IMR-90 (cell line): ENCODE data around the gene LIPE. TPM values are rescaled to one million over a fixed set of nuclear protein-coding genes. Genes with fewer than 3 reads are reported as not detected.

ENCODE experiments used
- ATAC-seq: fragments of 200-7000 bp; cut with Tn5 transposase; 2 replicates; pipeline ENCODE4 v1.9.1; 2020; ENCODE audit warnings: low read depth, mild to moderate bottlenecking, moderate library complexity
- BruUV-seq: library from RNA; stranded (reverse); fragments of 400-500 nt; replicated peaks from 2 replicates; lab custom pipeline; 2021; lab: Mats Ljungman, UMichigan
- CTCF ChIA-PET: fragments of 300-600 bp; formaldehyde crosslinking; extraction: SDS; loops from one replicate; lab custom pipeline; 2021; ENCODE audit warnings: antibody characterized with exemption; lab: Yijun Ruan, JAX
- POLR2A ChIA-PET: fragments of 300-600 bp; sonication (Branson Sonifier 250); formaldehyde crosslinking; loops from one replicate; lab custom pipeline; 2022; ENCODE audit warnings: antibody characterized with exemption; ENCODE audit not compliant: unreplicated experiment; lab: Charles Lee
- DNase-seq: peaks from one replicate; pipeline ENCODE4 v3.0.0; 2013
- H2AFZ ChIP-seq: replicated peaks from 2 replicates; pipeline ENCODE3; 2013; ENCODE audit warnings: low read length, mild to moderate bottlenecking; ENCODE audit not compliant: poor library complexity
- H2AK5ac ChIP-seq: 2 replicates; pipeline ENCODE4 v1.6.1; 2013; ENCODE audit warnings: low read depth, low read length, inconsistent platforms
- H2AK9ac ChIP-seq: replicated peaks from 2 replicates; pipeline ENCODE3; 2013; ENCODE audit warnings: mild to moderate bottlenecking, low read depth, low read length, moderate library complexity; ENCODE audit not compliant: poor library complexity
- H2BK120ac ChIP-seq: 2 replicates; pipeline ENCODE4 v1.6.1; 2013; ENCODE audit warnings: low read depth, low read length, inconsistent platforms
- H2BK15ac ChIP-seq: 3 replicates; pipeline ENCODE4 v1.6.1; 2013; ENCODE audit warnings: low read depth, low read length, inconsistent platforms
- H2BK20ac ChIP-seq: 2 replicates; pipeline ENCODE4 v1.6.1; 2013; ENCODE audit warnings: low read depth, mild to moderate bottlenecking, inconsistent platforms, low read length, moderate library complexity
- H2BK5ac ChIP-seq: 2 replicates; pipeline ENCODE4 v1.6.1; 2013; ENCODE audit warnings: mild to moderate bottlenecking, low read depth, low read length, inconsistent platforms; ENCODE audit not compliant: poor library complexity, severe bottlenecking
- H3K14ac ChIP-seq: replicated peaks from 2 replicates; pipeline ENCODE4 v1.6.1; 2013; ENCODE audit warnings: low read depth, low read length, inconsistent platforms
- H3K18ac ChIP-seq: 2 replicates; pipeline ENCODE4 v1.6.1; 2013; ENCODE audit warnings: low read depth, low read length, control low read depth
- H3K23ac ChIP-seq: 2 replicates; pipeline ENCODE4 v1.6.1; 2013; ENCODE audit warnings: low read depth, low read length, inconsistent platforms
- H3K27ac ChIP-seq: 2 replicates; pipeline ENCODE4 v1.5.1; 2013; ENCODE audit warnings: mild to moderate bottlenecking, control low read depth, low read length; ENCODE audit not compliant: insufficient read depth
- H3K27me3 ChIP-seq: 2 replicates; pipeline ENCODE4 v1.6.1; 2013; ENCODE audit warnings: low read length; ENCODE audit not compliant: control insufficient read depth, insufficient read depth
- H3K36me3 ChIP-seq: 2 replicates; pipeline ENCODE4 v1.6.1; 2013; ENCODE audit warnings: low read length, mixed read lengths; ENCODE audit not compliant: control insufficient read depth, insufficient read depth
- H3K4ac ChIP-seq: 2 replicates; pipeline ENCODE4 v1.6.1; 2013; ENCODE audit warnings: low read depth, low read length, inconsistent platforms
- H3K4me1 ChIP-seq: 2 replicates; pipeline ENCODE4 v1.6.1; 2013; ENCODE audit warnings: low read length, mixed read lengths; ENCODE audit not compliant: control insufficient read depth, insufficient read depth
- H3K4me2 ChIP-seq: 2 replicates; pipeline ENCODE4 v1.6.1; 2013; ENCODE audit warnings: low read depth, mild to moderate bottlenecking, control low read depth, low read length, moderate library complexity
- H3K4me3 ChIP-seq: 2 replicates; pipeline ENCODE4 v1.5.1; 2013; ENCODE audit warnings: low read depth, mild to moderate bottlenecking, control low read depth, low read length, moderate library complexity; ENCODE audit not compliant: insufficient read depth
- H3K56ac ChIP-seq: 2 replicates; pipeline ENCODE4 v1.6.1; 2013; ENCODE audit warnings: low read length, inconsistent platforms; ENCODE audit not compliant: insufficient read depth; ENCODE audit errors: extremely low read depth
- H3K79me1 ChIP-seq, 2 experiments: 2 replicates each; pipeline ENCODE4 v1.6.1; 2013; ENCODE audit warnings: low read length in 2 of 2, inconsistent platforms in 1 of 2, low read depth in 1 of 2
- H3K9ac ChIP-seq: 2 replicates; pipeline ENCODE4 v1.6.1; 2013; ENCODE audit warnings: low read depth, low read length, control low read depth
- H3K9me1 ChIP-seq: 2 replicates; pipeline ENCODE4 v1.6.1; 2013; ENCODE audit warnings: low read length, inconsistent platforms; ENCODE audit not compliant: insufficient read depth
- H3K9me3 ChIP-seq: 2 replicates; pipeline ENCODE4 v1.6.1; 2013; ENCODE audit warnings: low read length; ENCODE audit not compliant: control insufficient read depth, insufficient read depth
- H4K20me1 ChIP-seq: 2 replicates; pipeline ENCODE4 v1.6.1; 2013; ENCODE audit warnings: low read length, inconsistent platforms; ENCODE audit not compliant: insufficient read depth
- H4K5ac ChIP-seq: 2 replicates; pipeline ENCODE4 v1.6.1; 2013; ENCODE audit warnings: mild to moderate bottlenecking, low read depth, low read length, control low read depth
- H4K8ac ChIP-seq, 2 experiments: 2 replicates each; pipeline ENCODE4 v1.6.1; 2013; ENCODE audit warnings: low read depth in 2 of 2, low read length in 2 of 2, control low read depth in 1 of 2, inconsistent platforms in 1 of 2
- H4K91ac ChIP-seq: 2 replicates; pipeline ENCODE4 v1.6.1; 2013; ENCODE audit warnings: low read depth, low read length, inconsistent platforms; ENCODE audit not compliant: insufficient read depth
- BHLHE40 ChIP-seq: fragments of 150-350 bp; IDR thresholded peaks from 2 replicates; pipeline ENCODE4 v1.6.1; 2016; ENCODE audit warnings: mild to moderate bottlenecking, low read depth, low read length
- CEBPB ChIP-seq: IDR thresholded peaks from 2 replicates; pipeline ENCODE4 v1.6.1; 2012; ENCODE audit warnings: low read depth, low read length, improper control_type of control experiment
- ELK1 ChIP-seq: fragments of 150-350 bp; IDR thresholded peaks from 2 replicates; pipeline ENCODE4 v1.6.1; 2016; ENCODE audit warnings: low read depth, mild to moderate bottlenecking, low read length, moderate library complexity, borderline replicate concordance
- MAFK ChIP-seq: IDR thresholded peaks from 2 replicates; pipeline ENCODE4 v1.6.1; 2012; ENCODE audit warnings: low read depth, low read length, improper control_type of control experiment
- MAZ ChIP-seq: IDR thresholded peaks from 2 replicates; pipeline ENCODE4 v1.6.1; 2012; ENCODE audit warnings: low read depth, mild to moderate bottlenecking, low read length, improper control_type of control experiment, moderate library complexity, borderline replicate concordance
- MXI1 ChIP-seq: IDR thresholded peaks from 2 replicates; pipeline ENCODE4 v1.6.1; 2012; ENCODE audit warnings: low read depth, mild to moderate bottlenecking, low read length, moderate library complexity, borderline replicate concordance
- NFE2L2 ChIP-seq: fragments of 150-350 bp; IDR thresholded peaks from 2 replicates; pipeline ENCODE4 v1.6.1; 2016; ENCODE audit warnings: low read depth, mild to moderate bottlenecking, low read length
- RAD21 ChIP-seq: IDR thresholded peaks from 2 replicates; pipeline ENCODE4 v1.6.1; 2012; ENCODE audit warnings: low read length, improper control_type of control experiment
- RCOR1 ChIP-seq: IDR thresholded peaks from 2 replicates; pipeline ENCODE4 v1.6.1; 2012; ENCODE audit warnings: mild to moderate bottlenecking, low read length, improper control_type of control experiment; ENCODE audit not compliant: insufficient replicate concordance
- RFX5 ChIP-seq: IDR thresholded peaks from 2 replicates; pipeline ENCODE4 v1.8.0; 2012; ENCODE audit warnings: low read depth, mild to moderate bottlenecking, low read length, moderate library complexity
- SMC3 ChIP-seq: fragments of 150-350 bp; IDR thresholded peaks from 2 replicates; pipeline ENCODE4 v1.6.1; 2016; ENCODE audit warnings: low read depth, mild to moderate bottlenecking, antibody characterized with exemption, low read length, moderate library complexity
- WGBS, 2 experiments: methylation state at CpG; one replicate each; pipeline versions ENCODE4 v1.1.5 to v1.1.7; 2013; ENCODE audit warnings: missing lambda C conversion rate in 2 of 2; ENCODE audit not compliant: insufficient read length in 1 of 2; ENCODE audit errors: extremely low coverage in 2 of 2; 5-methylcytosine and 5-hydroxymethylcytosine counted together
- dilution Hi-C: fragments of 300-500 bp; cut with HindIII; formaldehyde crosslinking; loops from one replicate; pipeline ENCODE4 v1.14.3; 2018; ENCODE audit warnings: low sequenced_read_pairs; ENCODE audit not compliant: unreplicated experiment
- in situ Hi-C: fragments of 300-500 bp; cut with MboI; formaldehyde crosslinking; loops from 3 replicates; pipeline ENCODE4 v1.14.3; 2019; ENCODE audit warnings: low sequenced_read_pairs, inconsistent platforms, mixed read lengths
- intact Hi-C: fragments of 100-400 bp; cut with micrococcal nuclease; formaldehyde crosslinking; loops from 2 replicates; pipeline ENCODE4 v1.10.0; 2022
- polyA plus RNA-seq, 3 experiments: library from polyadenylated mRNA; depleted of rRNA; stranded (reverse); fragments of >200 nt; gene quantifications; 2 replicates each; pipeline ENCODE4 v1.2.3, GENCODE V29; 2012; ENCODE audit warnings: low replicate concordance in 1 of 3
- total RNA-seq: library from RNA; depleted of rRNA; stranded (reverse); fragments of >200 nt; gene quantifications from 2 replicates; pipeline ENCODE4 v1.2.3, GENCODE V29; 2012
- TF ChIP-seq, protein P1 (sequence below): fragments of 150-350 bp; IDR thresholded peaks from 2 replicates; pipeline ENCODE4 v1.6.1; 2017; ENCODE audit warnings: mild to moderate bottlenecking, antibody characterized with exemption, low read length, low read depth

Gene LIPE
- total and polyA plus RNA-seq, 2 of the 4 experiments (the other 2 are of a cell fraction) = 1.1 to 5.4 TPM

DNA sequence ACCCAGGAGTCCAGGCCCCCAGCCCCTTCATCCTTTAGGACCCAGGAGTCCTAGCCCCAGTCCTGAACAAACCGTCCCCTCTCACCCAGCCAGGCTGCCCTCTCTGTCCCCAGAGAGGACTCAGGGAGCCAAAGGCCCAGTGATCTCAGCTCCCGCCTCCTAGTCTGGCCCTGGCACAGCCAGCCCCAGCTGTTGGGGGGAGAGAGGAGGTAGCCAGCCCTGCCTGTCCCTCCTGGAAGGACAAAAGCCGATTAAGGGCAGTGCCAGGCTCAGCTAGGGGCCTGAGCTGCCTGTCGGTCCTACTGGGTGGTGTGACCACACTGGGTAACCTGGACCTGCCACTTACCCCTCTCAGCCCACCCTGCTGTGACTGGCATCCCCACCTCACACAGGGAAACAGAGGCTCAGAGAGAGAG lies 14.5 kb downstream of the LIPE start:
- Histone ChIP-seq H3K4ac (no peak overlapping the region), H4K20me1 (peaks cover 4% of the 10 kb centered on the region), H2BK5ac (no peak overlapping the region), H3K27me3 (no peaks in the 10 kb centered on the region), H3K23ac (no peak overlapping the region), H3K9me3 (no peaks in the 10 kb centered on the region), H3K36me3 (no peaks in the 10 kb centered on the region; the same call in 1 of the 2 replicates), H3K14ac (no peak overlapping the region), H2BK120ac (no peak overlapping the region), H3K56ac (no peak overlapping the region), H3K4me1 (no peaks in the 10 kb centered on the region), H3K9me1 (no peaks in the 10 kb centered on the region), H4K5ac (no peak overlapping the region), H3K79me1 (no peaks in the 10 kb centered on the region; a peak in 1 of 4 replicates), H2BK20ac (no peak overlapping the region), H3K9ac (no peak overlapping the region), H4K8ac (no peak overlapping the region), H3K4me2 (no peak overlapping the region), H3K4me3 (no peak overlapping the region), H2AK5ac (no peak overlapping the region), H4K91ac (no peak overlapping the region), H2BK15ac (no peak overlapping the region), H3K27ac (no peak overlapping the region), H2AK9ac (no peak overlapping the region), H3K18ac (no peak overlapping the region), H2AFZ (no peak overlapping the region)
- TF ChIP-seq RAD21 (no peak), ELK1 (no peak), MAZ (no peak), RCOR1 (no peak), CEBPB (no peak), NFE2L2 (no peak), MXI1 (no peak), BHLHE40 (no peak), SMC3 (no peak), MAFK (no peak), RFX5 (no peak)
- TF ChIP-seq, protein P1, sequence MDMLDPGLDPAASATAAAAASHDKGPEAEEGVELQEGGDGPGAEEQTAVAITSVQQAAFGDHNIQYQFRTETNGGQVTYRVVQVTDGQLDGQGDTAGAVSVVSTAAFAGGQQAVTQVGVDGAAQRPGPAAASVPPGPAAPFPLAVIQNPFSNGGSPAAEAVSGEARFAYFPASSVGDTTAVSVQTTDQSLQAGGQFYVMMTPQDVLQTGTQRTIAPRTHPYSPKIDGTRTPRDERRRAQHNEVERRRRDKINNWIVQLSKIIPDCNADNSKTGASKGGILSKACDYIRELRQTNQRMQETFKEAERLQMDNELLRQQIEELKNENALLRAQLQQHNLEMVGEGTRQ = no peak
- ChIA-PET CTCF (no interaction called here), POLR2A (no interaction called here)
- no TSS peak for BruUV-seq
- ATAC-seq (peak; percentile 58), DNase-seq (no peak)
- intact Hi-C loops = no loop called here
- in situ Hi-C loops = no loop called here
- no CpG with 5 or more reads among the region's 4 CpGs for WGBS, 2 experiments
- dilution Hi-C loops = no loop called here
